Fibroblast of lung (primary cell): ENCODE data around the gene PRKAG3.

ENCODE experiments used
- CTCF ChIP-seq, 2 donors: IDR thresholded peaks in 1 of 2; conservative IDR thresholded peaks in 1 of 2; 1 replicate in 1 of 2; 2 replicates in 1 of 2; pipeline ENCODE4 v1.5.1; 2011 to 2012; ENCODE audit warnings: low read length in 2 of 2, control low read depth in 1 of 2, inconsistent platforms in 1 of 2, low read depth in 1 of 2, mild to moderate bottlenecking in 1 of 2
- EZH2 ChIP-seq: IDR thresholded peaks from 2 replicates; pipeline ENCODE4 v1.5.1; 2012; ENCODE audit warnings: low read length, control low read depth, mild to moderate bottlenecking; ENCODE audit errors: missing control alignments

GRCh38 chr2:218861645-218862318 is 30.2 kb upstream of the PRKAG3 start:
- no peak for TF ChIP-seq CTCF (conservative IDR thresholded peaks at IDR 0.05 in 1 of 2, IDR thresholded peaks at IDR 0.05 in 1 of 2; ENCODE audit: low read depth in 1 of 2, low read length in 2 of 2)
- TF ChIP-seq EZH2: no peak
